Measurements from ENCODE around the gene EFCAB6.

DNA sequence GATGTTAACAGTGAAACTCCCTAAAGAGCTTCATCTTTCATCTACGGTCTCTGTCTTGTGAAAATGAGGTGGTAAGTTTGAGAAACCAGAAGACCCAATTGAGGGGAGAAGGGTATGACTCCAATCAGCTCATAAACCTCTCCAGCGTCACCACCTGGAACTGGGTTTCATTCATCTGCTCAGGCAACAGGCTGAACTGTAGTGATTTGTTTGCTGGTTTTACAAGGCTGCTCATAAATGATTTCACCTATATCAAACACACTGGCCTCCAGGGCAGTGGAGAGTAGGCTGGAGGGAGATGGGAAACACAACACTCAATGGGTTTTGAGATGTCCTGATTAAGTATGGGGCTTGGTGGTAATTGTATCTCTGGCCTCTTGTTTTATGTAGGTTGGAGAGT is 79.0 kb downstream of the EFCAB6 start:
- TF ChIP-seq POLR2A (IDR thresholded peaks at IDR 0.05; ENCODE audit: low read depth, low read length) (no peak), EZH2 (IDR thresholded peaks at IDR 0.05; ENCODE audit: borderline replicate concordance, low read depth, low read length, severe bottlenecking) (no peak), MYC (IDR thresholded peaks at IDR 0.05; ENCODE audit: low read depth, low read length) (no peak), POLR2AphosphoS5 (IDR thresholded peaks at IDR 0.05; ENCODE audit: insufficient read depth, low read depth, low read length) (no peak), FOS (IDR thresholded peaks at IDR 0.05; ENCODE audit: borderline replicate concordance, insufficient read depth, low read length) (no peak)
- TF ChIP-seq, protein P1, sequence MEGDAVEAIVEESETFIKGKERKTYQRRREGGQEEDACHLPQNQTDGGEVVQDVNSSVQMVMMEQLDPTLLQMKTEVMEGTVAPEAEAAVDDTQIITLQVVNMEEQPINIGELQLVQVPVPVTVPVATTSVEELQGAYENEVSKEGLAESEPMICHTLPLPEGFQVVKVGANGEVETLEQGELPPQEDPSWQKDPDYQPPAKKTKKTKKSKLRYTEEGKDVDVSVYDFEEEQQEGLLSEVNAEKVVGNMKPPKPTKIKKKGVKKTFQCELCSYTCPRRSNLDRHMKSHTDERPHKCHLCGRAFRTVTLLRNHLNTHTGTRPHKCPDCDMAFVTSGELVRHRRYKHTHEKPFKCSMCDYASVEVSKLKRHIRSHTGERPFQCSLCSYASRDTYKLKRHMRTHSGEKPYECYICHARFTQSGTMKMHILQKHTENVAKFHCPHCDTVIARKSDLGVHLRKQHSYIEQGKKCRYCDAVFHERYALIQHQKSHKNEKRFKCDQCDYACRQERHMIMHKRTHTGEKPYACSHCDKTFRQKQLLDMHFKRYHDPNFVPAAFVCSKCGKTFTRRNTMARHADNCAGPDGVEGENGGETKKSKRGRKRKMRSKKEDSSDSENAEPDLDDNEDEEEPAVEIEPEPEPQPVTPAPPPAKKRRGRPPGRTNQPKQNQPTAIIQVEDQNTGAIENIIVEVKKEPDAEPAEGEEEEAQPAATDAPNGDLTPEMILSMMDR (IDR thresholded peaks at IDR 0.05; ENCODE audit: extremely low read depth in 1 of 2, insufficient read depth in 1 of 2, low read depth in 1 of 2, low read length in 2 of 2) = no peak

Measured in endothelial cell of umbilical vein (primary cell).